HCT116 (cell line): ENCODE data around the gene FAM20C. TPM values are rescaled to one million over a fixed set of nuclear protein-coding genes. Genes with fewer than 3 reads are reported as not detected.

Experiments
- ATAC-seq: fragments of 200-7000 bp; cut with Tn5 transposase; 2 replicates; pipeline ENCODE4 v1.9.1; 2020; ENCODE audit warnings: mild to moderate bottlenecking, moderate library complexity
- BruUV-seq: library from RNA; stranded (reverse); fragments of 400-500 nt; replicated peaks from 2 replicates; lab custom pipeline; 2021; lab: Mats Ljungman, UMichigan
- CTCF ChIA-PET: fragments of 300-600 bp; sonication (Branson Sonifier 250); formaldehyde crosslinking; loops from one replicate; lab custom pipeline; 2021; ENCODE audit warnings: antibody characterized with exemption; lab: Charles Lee
- POLR2A ChIA-PET: fragments of 300-600, 350-600 bp; sonication (Branson Sonifier 250); formaldehyde crosslinking; loops from one replicate; lab custom pipeline; 2021; ENCODE audit warnings: antibody characterized with exemption; lab: Charles Lee
- RAD21 ChIA-PET, 2 experiments: fragments of 300-600 bp; sonication (Branson Sonifier 250); formaldehyde crosslinking; loops; one replicate each; lab custom pipeline; 2023; ENCODE audit warnings: low total read pairs in 2 of 2; ENCODE audit not compliant: uncharacterized antibody in 2 of 2, unreplicated experiment in 2 of 2, low non-redundant PET in 1 of 2; lab: Charles Lee
- DNase-seq: peaks from one replicate; pipeline ENCODE4 v3.0.0-alpha.2; 2010; ENCODE audit warnings: low read depth, low spot score
- H2AFZ ChIP-seq: fragments of 200-600 bp; shearing (Covaris generic), sonication (generic); 2 replicates; pipeline ENCODE4 v1.6.1; 2017; ENCODE audit warnings: low read depth, mixed run types, mixed read lengths, antibody characterized with exemption, low read length; ENCODE audit not compliant: poor library complexity, severe bottlenecking
- H3K27ac ChIP-seq: 2 replicates; pipeline ENCODE4 v1.5.1; 2012; ENCODE audit warnings: low read depth, low read length
- H3K27me3 ChIP-seq: fragments of 200-600 bp; sonication (generic); 2 replicates; pipeline ENCODE4 v1.6.1; 2016; ENCODE audit warnings: mixed run types, low read length, mixed read lengths; ENCODE audit not compliant: insufficient read depth
- H3K36me3 ChIP-seq, 2 experiments: fragments of 200-500 bp in 1 of 2; fragments of 200-600 bp in 1 of 2; sonication (Bioruptor generic) in 1 of 2; sonication (generic) in 1 of 2; 2 replicates each; pipeline versions ENCODE4 v1.5.1 to v1.6.1; 2014 to 2016; ENCODE audit warnings: low read length in 2 of 2, inconsistent platforms in 1 of 2, mixed read lengths in 1 of 2, mixed run types in 1 of 2; ENCODE audit not compliant: insufficient read depth in 2 of 2, control insufficient read depth in 1 of 2
- H3K4me1 ChIP-seq, 2 experiments: fragments of 200-600 bp in 1 of 2; sonication (generic) in 1 of 2; 2 replicates each; pipeline versions ENCODE4 v1.5.1 to v1.6.1; 2012 to 2017; ENCODE audit warnings: low read length in 2 of 2, inconsistent platforms in 1 of 2, mild to moderate bottlenecking in 1 of 2, mixed read lengths in 1 of 2, mixed run types in 1 of 2, moderate library complexity in 1 of 2; ENCODE audit not compliant: insufficient read depth in 2 of 2, control insufficient read depth in 1 of 2
- H3K4me2 ChIP-seq: fragments of 200-600 bp; sonication (generic); 2 replicates; pipeline ENCODE4 v1.6.1; 2017; ENCODE audit warnings: mixed run types, low read length, mixed read lengths
- H3K4me3 ChIP-seq, 2 experiments: fragments of 200-600 bp in 1 of 2; sonication (generic) in 1 of 2; replicated peaks in 1 of 2; 2 replicates each; pipeline ENCODE4 v1.5.1; 2011 to 2016; ENCODE audit warnings: low read length in 2 of 2, control low read depth in 1 of 2, low read depth in 1 of 2, mild to moderate bottlenecking in 1 of 2, mixed read lengths in 1 of 2, mixed run types in 1 of 2
- H3K79me2 ChIP-seq: fragments of 200-600 bp; sonication (generic); 2 replicates; pipeline ENCODE4 v1.6.1; 2017; ENCODE audit warnings: mild to moderate bottlenecking, mixed run types, low read length, moderate library complexity, mixed read lengths; ENCODE audit not compliant: insufficient read depth
- H3K9ac ChIP-seq: fragments of 200-600 bp; sonication (generic); 2 replicates; pipeline ENCODE4 v1.6.1; 2016; ENCODE audit warnings: low read length, mixed read lengths
- H3K9me2 ChIP-seq: fragments of 200-600 bp; sonication (generic), shearing (Covaris generic); 2 replicates; pipeline ENCODE4 v1.6.1; 2017; ENCODE audit warnings: mixed run types, mild to moderate bottlenecking, moderate library complexity; ENCODE audit not compliant: insufficient read depth
- H3K9me3 ChIP-seq, 2 experiments: fragments of 200-500 bp in 1 of 2; fragments of 200-600 bp in 1 of 2; sonication (Bioruptor generic) in 1 of 2; sonication (generic) in 1 of 2; 2 replicates each; pipeline ENCODE4 v1.6.1; 2014 to 2017; ENCODE audit warnings: low read length in 2 of 2, mixed read lengths in 2 of 2, inconsistent platforms in 1 of 2, low read depth in 1 of 2, mild to moderate bottlenecking in 1 of 2, mixed run types in 1 of 2, moderate library complexity in 1 of 2; ENCODE audit not compliant: control insufficient read depth in 1 of 2, insufficient read depth in 1 of 2
- H4K20me1 ChIP-seq: fragments of 200-600 bp; sonication (generic), shearing (Covaris generic); 2 replicates; pipeline ENCODE4 v1.6.1; 2017; ENCODE audit warnings: mixed run types, mild to moderate bottlenecking, moderate library complexity; ENCODE audit not compliant: insufficient read depth
- CBX3 ChIP-seq: IDR thresholded peaks from 2 replicates; pipeline ENCODE4 v1.6.1; 2012; ENCODE audit warnings: low read depth
- POLR2A ChIP-seq: IDR thresholded peaks from 2 replicates; pipeline ENCODE4 v1.7.0; 2011; ENCODE audit warnings: borderline replicate concordance; ENCODE audit not compliant: insufficient read depth, insufficient read length; ENCODE audit errors: extremely low read depth
- SIN3A ChIP-seq: IDR thresholded peaks from 2 replicates; pipeline ENCODE4 v1.6.1; 2012; ENCODE audit warnings: low read depth
- intact Hi-C: fragments of 100-400 bp; cut with micrococcal nuclease; formaldehyde crosslinking; loops from 2 replicates; pipeline ENCODE4 v1.10.0; 2022
- total RNA-seq: library from RNA; stranded (reverse); gene quantifications from one replicate; pipeline ENCODE4 v1.2.1, GENCODE V29; 2021; ENCODE audit not compliant: unreplicated experiment
- TF ChIP-seq, protein P1 (sequence below): IDR thresholded peaks from 2 replicates; pipeline ENCODE4 v1.6.1; 2012
- TF ChIP-seq, protein P2 (sequence below): IDR thresholded peaks from 2 replicates; pipeline ENCODE4 v1.6.1; 2011; ENCODE audit warnings: mild to moderate bottlenecking, low read length, moderate library complexity; ENCODE audit not compliant: insufficient replicate concordance; ENCODE audit errors: extremely low read depth
- TF ChIP-seq, protein P3 (sequence below): IDR thresholded peaks from 2 replicates; pipeline ENCODE4 v1.6.1; 2012; ENCODE audit warnings: low read depth

The FAM20C gene
- total RNA-seq, 1 experiment from 2014 or later, result 27.1 TPM

DNA sequence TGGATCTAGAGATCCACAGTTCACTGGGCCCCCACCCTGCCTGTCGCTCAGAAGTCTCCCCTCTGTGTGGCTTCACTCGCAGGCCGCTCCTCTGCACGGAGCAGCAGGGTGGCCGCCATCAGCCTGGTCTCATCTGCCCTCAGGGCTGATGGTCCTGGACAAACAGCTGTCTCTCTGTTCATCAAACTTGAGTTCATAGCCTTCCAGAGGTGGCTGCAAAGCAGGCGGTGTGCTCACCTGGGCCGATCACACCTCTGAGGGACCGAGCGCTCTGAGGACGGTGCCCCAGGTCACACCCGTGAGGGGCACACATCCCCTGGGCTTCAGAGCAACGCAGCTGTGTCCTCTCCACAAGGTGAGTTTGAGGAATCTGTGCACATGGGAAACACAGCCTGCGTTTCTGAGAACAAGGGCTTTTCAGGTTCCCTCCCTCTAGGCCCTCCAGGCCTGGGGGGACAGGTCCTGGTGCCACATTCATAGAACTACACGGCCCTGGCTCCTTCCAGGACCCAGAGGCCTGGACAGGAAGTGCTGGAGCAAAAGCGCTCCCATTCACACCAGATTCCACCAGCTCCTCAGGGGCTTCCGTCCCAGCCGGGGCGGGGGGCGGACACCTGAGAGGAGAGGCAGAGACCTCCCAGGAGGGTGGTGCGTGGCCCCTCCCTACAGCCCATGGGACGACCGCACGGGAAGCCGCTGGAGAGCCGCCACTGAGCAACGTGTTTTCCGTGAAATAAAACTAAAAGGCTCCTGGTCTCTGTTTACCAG, 31.2 kb upstream of the FAM20C start:
- no TSS peak for BruUV-seq

More for the DNA sequence above, 31.2 kb upstream of the FAM20C start:
- CTCF ChIA-PET, result no interaction called here
- H2AFZ ChIP-seq, result no peak overlapping the region
- RAD21 ChIA-PET, result no interaction called here
- H3K79me2 ChIP-seq, result no peaks in the 10 kb centered on the region
- H3K36me3 ChIP-seq, result no peaks in the 10 kb centered on the region
- intact Hi-C loops, result no loop called here
- no peaks in the 10 kb centered on the region for H3K9me3 ChIP-seq
- TF ChIP-seq, protein P1, sequence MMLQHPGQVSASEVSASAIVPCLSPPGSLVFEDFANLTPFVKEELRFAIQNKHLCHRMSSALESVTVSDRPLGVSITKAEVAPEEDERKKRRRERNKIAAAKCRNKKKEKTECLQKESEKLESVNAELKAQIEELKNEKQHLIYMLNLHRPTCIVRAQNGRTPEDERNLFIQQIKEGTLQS, result no peak
- TF ChIP-seq, protein P2, sequence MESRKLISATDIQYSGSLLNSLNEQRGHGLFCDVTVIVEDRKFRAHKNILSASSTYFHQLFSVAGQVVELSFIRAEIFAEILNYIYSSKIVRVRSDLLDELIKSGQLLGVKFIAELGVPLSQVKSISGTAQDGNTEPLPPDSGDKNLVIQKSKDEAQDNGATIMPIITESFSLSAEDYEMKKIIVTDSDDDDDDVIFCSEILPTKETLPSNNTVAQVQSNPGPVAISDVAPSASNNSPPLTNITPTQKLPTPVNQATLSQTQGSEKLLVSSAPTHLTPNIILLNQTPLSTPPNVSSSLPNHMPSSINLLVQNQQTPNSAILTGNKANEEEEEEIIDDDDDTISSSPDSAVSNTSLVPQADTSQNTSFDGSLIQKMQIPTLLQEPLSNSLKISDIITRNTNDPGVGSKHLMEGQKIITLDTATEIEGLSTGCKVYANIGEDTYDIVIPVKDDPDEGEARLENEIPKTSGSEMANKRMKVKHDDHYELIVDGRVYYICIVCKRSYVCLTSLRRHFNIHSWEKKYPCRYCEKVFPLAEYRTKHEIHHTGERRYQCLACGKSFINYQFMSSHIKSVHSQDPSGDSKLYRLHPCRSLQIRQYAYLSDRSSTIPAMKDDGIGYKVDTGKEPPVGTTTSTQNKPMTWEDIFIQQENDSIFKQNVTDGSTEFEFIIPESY, result no peak
- no peak for TF ChIP-seq CBX3
- TF ChIP-seq, protein P3, sequence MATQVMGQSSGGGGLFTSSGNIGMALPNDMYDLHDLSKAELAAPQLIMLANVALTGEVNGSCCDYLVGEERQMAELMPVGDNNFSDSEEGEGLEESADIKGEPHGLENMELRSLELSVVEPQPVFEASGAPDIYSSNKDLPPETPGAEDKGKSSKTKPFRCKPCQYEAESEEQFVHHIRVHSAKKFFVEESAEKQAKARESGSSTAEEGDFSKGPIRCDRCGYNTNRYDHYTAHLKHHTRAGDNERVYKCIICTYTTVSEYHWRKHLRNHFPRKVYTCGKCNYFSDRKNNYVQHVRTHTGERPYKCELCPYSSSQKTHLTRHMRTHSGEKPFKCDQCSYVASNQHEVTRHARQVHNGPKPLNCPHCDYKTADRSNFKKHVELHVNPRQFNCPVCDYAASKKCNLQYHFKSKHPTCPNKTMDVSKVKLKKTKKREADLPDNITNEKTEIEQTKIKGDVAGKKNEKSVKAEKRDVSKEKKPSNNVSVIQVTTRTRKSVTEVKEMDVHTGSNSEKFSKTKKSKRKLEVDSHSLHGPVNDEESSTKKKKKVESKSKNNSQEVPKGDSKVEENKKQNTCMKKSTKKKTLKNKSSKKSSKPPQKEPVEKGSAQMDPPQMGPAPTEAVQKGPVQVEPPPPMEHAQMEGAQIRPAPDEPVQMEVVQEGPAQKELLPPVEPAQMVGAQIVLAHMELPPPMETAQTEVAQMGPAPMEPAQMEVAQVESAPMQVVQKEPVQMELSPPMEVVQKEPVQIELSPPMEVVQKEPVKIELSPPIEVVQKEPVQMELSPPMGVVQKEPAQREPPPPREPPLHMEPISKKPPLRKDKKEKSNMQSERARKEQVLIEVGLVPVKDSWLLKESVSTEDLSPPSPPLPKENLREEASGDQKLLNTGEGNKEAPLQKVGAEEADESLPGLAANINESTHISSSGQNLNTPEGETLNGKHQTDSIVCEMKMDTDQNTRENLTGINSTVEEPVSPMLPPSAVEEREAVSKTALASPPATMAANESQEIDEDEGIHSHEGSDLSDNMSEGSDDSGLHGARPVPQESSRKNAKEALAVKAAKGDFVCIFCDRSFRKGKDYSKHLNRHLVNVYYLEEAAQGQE, result no peak
- TF ChIP-seq POLR2A, result no peak
- TF ChIP-seq SIN3A, result no peak
- H4K20me1 ChIP-seq, result no peaks in the 10 kb centered on the region
- no peak overlapping the region for H3K27ac ChIP-seq
- 0 out of 2 replicates have a peak, but pooled peaks cover 4% of the 10 kb centered on the region for H3K27me3 ChIP-seq
- H3K4me1 ChIP-seq, result no peaks in the 10 kb centered on the region
- DNase-seq, result no peak
- no peaks in the 10 kb centered on the region for H3K9me2 ChIP-seq
- no peak overlapping the region for H3K4me3 ChIP-seq
- H3K4me2 ChIP-seq, result no peak overlapping the region
- ATAC-seq, result no peak
- POLR2A ChIA-PET, result no interaction called here
- no peak overlapping the region for H3K9ac ChIP-seq
